GM12878 (cell line): ENCODE results near the gene TTC38.

ENCODE experiments used
- BCLAF1 ChIP-seq: fragments of 450-650 bp; IDR thresholded peaks from 2 replicates; pipeline ENCODE4 v1.6.1; 2017; ENCODE audit warnings: antibody characterized with exemption, mild to moderate bottlenecking, moderate library complexity
- BRCA1 ChIP-seq: IDR thresholded peaks from 2 replicates; pipeline ENCODE4 v1.6.1; 2011; ENCODE audit warnings: low read depth, low read length, improper control_type of control experiment
- CTCF ChIP-seq, 3 experiments: IDR thresholded peaks in 2 of 3; conservative IDR thresholded peaks in 1 of 3; 2 replicates each; pipeline ENCODE4 v1.5.1; 2011; ENCODE audit warnings: low read depth in 3 of 3, low read length in 3 of 3, mild to moderate bottlenecking in 3 of 3, control low read depth in 2 of 3, moderate library complexity in 2 of 3, inconsistent platforms in 1 of 3, mixed read lengths in 1 of 3; ENCODE audit not compliant: control insufficient read depth in 2 of 3, insufficient read depth in 1 of 3; ENCODE audit errors: extremely low read depth in 1 of 3
- EP300 ChIP-seq, 2 experiments: fragments of 150-350 bp in 1 of 2; IDR thresholded peaks; 2 replicates each; pipeline ENCODE4 v1.6.1; 2011 to 2012; ENCODE audit warnings: low read depth in 2 of 2, low read length in 2 of 2, borderline replicate concordance in 1 of 2, improper control_type of control experiment in 1 of 2, inconsistent platforms in 1 of 2; ENCODE audit not compliant: control insufficient read depth in 1 of 2
- HCFC1 ChIP-seq: fragments of 150-350 bp; IDR thresholded peaks from 2 replicates; pipeline ENCODE4 v1.6.1; 2014; ENCODE audit warnings: low read length
- KDM1A ChIP-seq: fragments of 200-600 bp; sonication (generic); IDR thresholded peaks from 2 replicates; pipeline ENCODE4 v1.6.1; 2016; ENCODE audit warnings: borderline replicate concordance
- NBN ChIP-seq: fragments of 450-650 bp; IDR thresholded peaks from 2 replicates; pipeline ENCODE4 v1.6.1; 2016
- NFYB ChIP-seq: IDR thresholded peaks from 2 replicates; pipeline ENCODE4 v1.6.1; 2011; ENCODE audit warnings: low read depth, mild to moderate bottlenecking, low read length, improper control_type of control experiment, moderate library complexity; ENCODE audit not compliant: insufficient read depth
- POLR2A ChIP-seq: IDR thresholded peaks from 2 replicates; pipeline ENCODE4 v1.6.1; 2011; ENCODE audit warnings: low read depth, mild to moderate bottlenecking, low read length
- RAD21 ChIP-seq: IDR thresholded peaks from 2 replicates; pipeline ENCODE4 v1.6.1; 2011; ENCODE audit warnings: mild to moderate bottlenecking, low read depth, low read length, moderate library complexity; ENCODE audit not compliant: insufficient read depth
- TAF1 ChIP-seq: IDR thresholded peaks from 2 replicates; pipeline ENCODE4 v1.6.1; 2011; ENCODE audit warnings: mild to moderate bottlenecking, low read depth, low read length, borderline replicate concordance
- TCF12 ChIP-seq: IDR thresholded peaks from 2 replicates; pipeline ENCODE4 v1.6.1; 2011; ENCODE audit warnings: low read depth, mild to moderate bottlenecking, low read length
- ZBTB40 ChIP-seq: fragments of 450-650 bp; IDR thresholded peaks from 2 replicates; pipeline ENCODE4 v1.6.1; 2016; ENCODE audit warnings: mild to moderate bottlenecking, moderate library complexity, borderline replicate concordance

- TF ChIP-seq CTCF (IDR thresholded peaks at IDR 0.05 in 2 of 3, conservative IDR thresholded peaks at IDR 0.05 in 1 of 3; ENCODE audit: control insufficient read depth in 2 of 3, extremely low read depth in 1 of 3, insufficient read depth in 1 of 3, low read depth in 3 of 3, low read length in 3 of 3) (no peak), TAF1 (no peak), EP300 (IDR thresholded peaks at IDR 0.05; ENCODE audit: borderline replicate concordance in 1 of 2, control insufficient read depth in 1 of 2, low read depth in 2 of 2, low read length in 2 of 2) (no peak), TCF12 (no peak), HCFC1 (no peak), POLR2A (no peak), RAD21 (no peak), KDM1A (no peak), BCLAF1 (no peak), NBN (no peak), BRCA1 (no peak), ZBTB40 (no peak), NFYB (no peak)
Observed at GRCh38 chr22:46299101-46299500, 31.3 kb downstream of the TTC38 start.
